OCI-M1 (cell line): Measurements from ENCODE around the gene CBLN3.
A peak's percentile ranks its signal among the peaks of the same experiment; 100 is the strongest.

Experiments
- DNase-seq: peaks from one replicate; lab custom pipeline; 2025; lab: John Stamatoyannopoulos, UW

Gene CBLN3

GRCh38 chr14:24439257-24439656 lies 9.8 kb upstream of the CBLN3 start:
- DNase-seq: no peak

- no peak for DNase-seq
These were observed 9.0 kb upstream of the CBLN3 start for GRCh38 chr14:24438223-24439097.

DNA sequence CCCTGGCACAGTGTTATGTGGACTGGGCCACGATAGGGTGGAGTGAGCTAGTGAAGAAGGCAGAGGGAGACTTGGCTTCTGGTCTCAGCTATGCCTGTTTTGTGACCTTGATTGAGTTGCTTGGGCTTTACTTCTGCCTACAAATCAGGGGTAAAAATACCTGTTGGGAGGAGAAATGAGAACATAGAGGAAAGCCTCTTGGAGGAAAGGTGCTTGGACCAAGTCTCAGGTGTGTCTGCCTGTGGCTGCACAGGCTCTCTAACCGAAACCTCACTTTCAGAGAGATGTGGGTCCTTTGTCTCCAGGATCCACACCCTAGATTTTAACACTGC lies 8.2 kb upstream of the CBLN3 start:
- DNase-seq: no peak

DNA sequence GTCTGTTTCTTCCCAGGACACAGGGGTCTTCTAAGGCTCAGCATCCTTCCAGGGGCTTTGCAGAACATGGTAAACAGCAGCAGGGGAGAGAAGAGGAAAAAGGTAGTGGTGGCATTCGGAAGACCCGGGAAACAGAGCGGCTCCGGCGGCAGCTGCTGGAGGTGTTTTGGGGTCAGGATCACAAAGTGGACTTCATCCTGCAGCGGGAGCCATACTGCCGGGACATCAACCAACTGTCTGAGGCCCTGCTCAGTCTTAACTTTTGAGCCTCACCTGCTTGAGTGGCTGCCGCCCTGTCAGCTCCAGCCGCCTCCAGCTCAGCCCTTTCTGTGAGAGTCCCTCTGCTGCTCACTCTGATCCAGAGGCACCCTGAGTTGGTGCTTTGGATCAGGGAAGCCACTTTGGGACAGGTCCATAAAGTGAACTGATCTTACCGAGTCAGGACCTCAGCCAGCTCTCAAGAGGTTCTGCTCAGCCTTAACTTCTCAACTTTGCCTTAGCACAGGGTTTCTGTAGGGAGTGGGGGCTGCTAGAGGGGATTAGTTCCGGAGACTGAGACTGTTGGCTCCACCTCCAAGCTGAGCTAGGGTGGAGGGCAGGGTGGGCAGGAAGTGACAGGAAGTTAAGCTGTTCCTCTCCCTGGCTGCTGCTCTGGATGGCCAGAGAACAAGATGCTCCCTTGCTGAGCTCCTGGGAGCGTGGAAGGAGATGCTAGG lies 7.7 kb upstream of the CBLN3 start:
- no peak for DNase-seq

DNA sequence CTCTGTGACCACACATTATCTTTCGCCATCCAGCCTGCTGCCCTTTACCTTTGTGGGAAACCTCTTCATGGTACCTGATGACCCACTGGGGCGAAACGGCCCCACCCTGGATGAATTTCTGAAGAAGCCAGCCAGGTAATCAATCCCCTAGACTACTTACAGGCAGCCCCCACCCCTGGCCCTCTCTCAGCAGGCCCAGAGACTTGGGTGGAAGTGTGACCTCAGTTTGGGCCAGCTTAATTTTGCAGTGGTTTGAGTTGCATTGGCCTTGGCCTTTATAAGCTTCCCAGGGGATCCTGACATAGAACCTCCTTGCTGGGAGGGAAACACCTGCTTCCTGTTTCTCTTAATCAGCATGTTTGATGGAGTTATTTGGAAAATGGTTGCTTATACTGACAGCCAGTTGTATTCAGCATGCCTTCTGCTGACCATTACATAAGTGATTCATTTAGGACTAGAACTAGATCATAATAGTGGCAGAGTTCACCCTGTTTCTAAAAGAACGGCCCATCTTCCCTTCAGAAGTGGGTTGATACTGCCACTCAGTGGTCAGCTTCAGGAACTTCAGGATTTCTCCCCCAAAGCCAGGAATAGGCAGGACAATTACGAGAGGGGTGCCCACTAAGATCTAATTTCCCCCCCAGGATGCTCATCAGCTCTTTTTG lies 7.0 kb upstream of the CBLN3 start:
- DNase-seq: peak; percentile 65

- no peak for DNase-seq
These were observed 6.5 kb upstream of the CBLN3 start for GRCh38 chr14:24435998-24436354.

GRCh38 chr14:24435192-24435810 lies 5.8 kb upstream of the CBLN3 start:
- DNase-seq: no peak

DNA sequence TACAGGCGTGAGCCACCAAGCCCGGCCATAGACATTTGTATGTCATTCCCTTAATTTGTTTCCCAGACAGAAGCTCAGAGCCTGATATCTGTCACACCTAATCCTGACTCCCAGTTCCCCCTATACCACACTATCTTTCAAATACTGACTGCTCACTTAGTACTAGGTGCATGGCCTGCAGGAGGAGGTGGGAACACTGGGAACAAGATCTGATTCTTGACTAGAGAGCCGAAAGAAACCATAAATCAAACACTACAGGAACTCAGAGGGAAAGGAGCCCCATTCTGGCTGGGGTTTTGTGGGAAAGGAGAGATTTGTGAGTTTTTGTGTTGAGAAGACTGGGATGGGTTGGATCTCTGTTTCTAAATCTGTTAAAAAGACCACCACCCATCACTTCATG lies 5.2 kb upstream of the CBLN3 start:
- no peak for DNase-seq

GRCh38 chr14:24434036-24434435 lies 4.6 kb upstream of the CBLN3 start:
- no peak for DNase-seq

DNA sequence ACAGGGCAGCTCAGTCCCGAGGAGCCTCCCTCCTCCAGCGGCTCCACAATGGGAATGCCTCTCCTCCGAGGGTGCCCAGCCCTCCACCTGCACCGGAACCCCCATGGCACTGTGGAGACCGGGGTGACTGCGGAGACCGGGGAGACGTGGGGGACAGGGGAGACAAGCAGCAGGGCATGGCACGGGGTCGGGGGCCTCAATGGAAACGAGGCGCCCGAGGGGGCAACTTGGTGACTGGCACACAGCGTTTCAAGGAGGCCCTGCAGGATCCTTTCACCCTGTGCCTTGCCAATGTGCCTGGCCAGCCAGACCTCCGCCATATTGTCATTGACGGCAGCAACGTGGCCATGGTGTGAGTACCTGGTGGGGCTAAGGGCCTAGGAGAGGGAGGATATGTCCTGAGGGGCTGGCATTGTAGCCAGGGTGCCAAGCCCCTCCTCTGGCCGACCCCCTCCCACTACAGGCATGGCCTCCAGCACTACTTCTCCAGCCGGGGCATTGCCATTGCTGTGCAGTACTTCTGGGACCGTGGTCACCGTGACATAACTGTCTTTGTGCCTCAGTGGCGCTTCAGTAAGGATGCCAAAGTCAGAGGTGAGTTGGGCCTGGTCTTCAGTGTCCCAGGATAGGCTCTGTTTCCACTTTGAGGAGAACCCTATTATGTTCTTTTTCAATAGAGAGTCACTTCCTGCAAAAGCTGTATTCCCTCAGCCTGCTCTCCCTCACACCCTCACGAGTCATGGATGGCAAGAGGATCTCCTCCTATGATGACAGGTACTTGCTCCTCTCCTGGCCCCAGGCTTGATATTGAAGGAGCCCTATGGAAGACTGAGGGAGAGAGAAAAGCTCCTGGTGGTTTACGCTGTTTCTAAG lies 3.0 kb upstream of the CBLN3 start:
- no peak for DNase-seq

DNA sequence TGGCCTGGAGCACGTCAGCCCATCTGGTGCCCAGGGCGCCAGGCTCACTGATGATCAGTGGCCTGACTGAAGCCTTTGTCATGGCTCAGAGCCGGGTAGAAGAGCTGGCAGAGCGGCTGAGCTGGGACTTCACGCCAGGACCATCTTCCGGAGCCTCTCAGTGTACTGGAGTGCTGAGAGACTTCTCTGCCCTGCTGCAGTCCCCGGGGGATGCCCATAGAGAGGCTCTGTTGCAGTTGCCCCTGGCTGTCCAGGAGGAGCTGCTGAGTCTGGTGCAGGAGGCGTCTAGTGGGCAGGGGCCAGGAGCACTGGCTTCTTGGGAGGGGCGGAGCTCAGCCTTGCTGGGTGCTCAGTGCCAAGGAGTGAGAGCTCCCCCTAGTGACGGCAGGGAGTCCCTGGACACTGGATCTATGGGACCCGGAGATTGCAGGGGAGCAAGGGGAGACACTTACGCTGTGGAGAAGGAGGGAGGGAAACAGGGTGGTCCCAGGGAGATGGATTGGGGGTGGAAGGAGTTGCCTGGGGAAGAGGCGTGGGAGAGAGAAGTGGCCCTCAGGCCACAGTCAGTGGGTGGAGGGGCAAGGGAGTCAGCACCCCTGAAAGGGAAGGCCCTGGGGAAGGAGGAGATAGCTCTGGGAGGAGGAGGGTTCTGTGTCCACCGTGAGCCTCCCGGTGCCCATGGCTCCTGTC lies 2.2 kb upstream of the CBLN3 start:
- peak; percentile 92 for DNase-seq

- DNase-seq: peak; percentile 38
These were observed 1.5 kb upstream of the CBLN3 start for GRCh38 chr14:24430682-24431568.

DNA sequence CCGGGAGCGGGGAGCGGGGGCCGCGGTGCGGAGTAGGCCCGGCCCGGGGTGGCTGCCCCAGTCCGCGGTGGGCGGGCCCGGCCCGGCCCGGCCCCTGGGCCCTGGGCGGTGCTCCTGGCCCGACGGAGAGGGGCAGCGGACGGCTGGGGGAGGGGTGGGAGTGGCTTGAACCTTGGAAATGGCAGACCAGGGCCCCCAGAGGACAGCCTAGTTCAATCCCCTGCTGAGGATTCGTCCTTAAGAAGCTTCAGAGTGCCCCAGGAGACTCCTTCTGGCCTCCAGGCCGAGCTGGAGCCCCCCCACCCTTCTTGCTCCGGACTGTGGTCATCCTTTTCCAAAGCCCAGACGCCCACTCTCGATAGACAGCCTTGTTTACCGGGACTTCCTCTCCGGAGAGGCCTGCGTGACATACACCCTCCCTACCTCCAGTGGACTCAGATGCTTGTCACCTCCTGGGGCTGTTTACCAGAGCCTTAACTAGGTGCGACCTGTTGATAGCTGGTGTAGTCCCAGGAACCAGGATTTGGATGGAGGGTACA lies 744 bp upstream of the CBLN3 start:
- peak; percentile 83 for DNase-seq

DNA sequence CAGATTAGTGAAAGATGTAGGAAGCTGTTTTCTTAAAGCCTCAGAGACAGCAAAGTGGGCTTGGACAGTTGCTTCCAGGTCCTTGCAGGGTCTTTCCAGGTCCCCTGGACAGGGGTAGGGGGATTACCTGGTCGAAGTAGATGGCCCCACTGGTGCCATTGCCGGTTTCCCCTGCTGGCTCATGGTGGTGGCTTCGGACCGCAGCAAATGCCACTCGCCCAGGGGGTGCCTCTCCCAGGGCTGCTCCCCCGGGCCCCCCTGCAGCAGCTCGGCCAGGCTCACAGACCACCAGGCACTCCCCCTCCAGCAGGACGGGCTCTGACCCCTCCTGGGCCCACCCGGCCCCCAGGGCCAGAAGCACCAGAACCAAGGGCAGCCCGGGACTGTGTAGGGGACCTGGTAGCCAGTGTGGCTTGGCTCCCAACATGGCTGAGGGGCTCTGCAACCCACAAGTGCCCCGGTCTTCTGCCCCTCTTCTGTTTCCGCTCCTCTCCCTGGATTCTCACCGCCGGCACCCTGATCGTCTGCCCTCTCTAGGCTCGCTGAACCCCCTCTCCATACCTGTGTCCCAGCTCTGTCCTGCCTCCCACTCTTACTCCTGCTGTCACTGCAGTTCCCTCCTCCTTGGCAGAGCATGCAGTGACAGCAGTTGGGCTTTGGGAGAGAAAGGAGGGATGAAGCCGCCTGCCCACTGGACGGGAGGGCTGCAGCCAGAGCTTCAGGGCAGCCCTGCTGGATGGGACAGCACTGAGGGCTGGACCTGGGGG lies 657 bp downstream of the CBLN3 start:
- no peak for DNase-seq

DNA sequence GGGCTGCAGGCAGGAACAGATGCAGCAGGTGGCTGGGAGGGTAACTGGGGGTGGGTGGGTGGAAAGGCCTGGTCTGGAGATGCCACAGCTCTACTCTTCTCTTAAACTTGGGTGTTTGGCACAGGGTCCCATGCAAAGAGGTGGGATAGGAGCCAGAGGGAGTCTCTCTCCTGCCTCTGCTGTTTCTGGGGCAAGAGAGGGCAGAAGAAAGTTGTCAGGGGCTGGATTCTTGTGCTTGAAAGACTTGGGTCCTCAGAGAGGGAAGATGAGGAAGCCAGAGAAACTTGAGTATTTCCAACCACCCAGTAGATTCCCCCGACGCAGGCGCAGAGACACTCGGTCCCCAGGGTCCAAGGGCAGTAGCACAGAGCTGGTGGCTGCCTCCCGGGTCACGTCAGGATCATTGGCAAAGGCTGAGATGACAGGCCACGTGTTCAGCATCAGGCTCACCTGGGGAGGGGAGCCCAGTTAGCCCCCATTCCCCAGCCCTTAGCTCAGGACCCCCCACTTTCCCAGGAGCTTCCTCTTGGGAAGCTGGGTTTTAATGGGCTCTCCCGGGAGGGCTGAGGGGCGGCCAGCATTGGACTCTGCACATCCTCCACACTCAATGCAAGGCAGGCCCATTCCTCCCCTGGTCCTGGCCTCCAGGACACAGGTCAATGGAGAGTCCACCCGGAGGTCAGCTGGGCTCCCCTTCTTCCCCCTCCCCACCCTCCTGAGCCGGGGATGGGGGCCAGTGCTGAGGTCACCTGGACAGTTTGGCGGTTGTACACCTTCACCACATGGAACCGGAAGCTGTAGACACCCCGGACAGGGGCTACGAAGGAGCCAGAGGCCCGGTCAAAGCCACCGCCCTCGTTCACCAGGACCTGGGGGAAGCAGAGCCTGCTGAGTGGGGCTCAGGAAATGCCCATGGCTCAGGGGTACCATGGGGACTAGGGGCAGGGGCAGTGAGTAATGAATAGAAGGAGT lies 1.6 kb downstream of the CBLN3 start:
- no peak for DNase-seq

- no peak for DNase-seq
These were observed 2.4 kb downstream of the CBLN3 start for GRCh38 chr14:24426912-24427536.
